ENCODE measurements around the gene SLC35A5.
"Not testable (repeated sequence)": the region's sequence is repeated elsewhere in the genome, so short reads cannot be mapped to it uniquely, and the experiment has no call there.

The SLC35A5 gene, protein sequence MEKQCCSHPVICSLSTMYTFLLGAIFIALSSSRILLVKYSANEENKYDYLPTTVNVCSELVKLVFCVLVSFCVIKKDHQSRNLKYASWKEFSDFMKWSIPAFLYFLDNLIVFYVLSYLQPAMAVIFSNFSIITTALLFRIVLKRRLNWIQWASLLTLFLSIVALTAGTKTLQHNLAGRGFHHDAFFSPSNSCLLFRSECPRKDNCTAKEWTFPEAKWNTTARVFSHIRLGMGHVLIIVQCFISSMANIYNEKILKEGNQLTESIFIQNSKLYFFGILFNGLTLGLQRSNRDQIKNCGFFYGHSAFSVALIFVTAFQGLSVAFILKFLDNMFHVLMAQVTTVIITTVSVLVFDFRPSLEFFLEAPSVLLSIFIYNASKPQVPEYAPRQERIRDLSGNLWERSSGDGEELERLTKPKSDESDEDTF

DNA sequence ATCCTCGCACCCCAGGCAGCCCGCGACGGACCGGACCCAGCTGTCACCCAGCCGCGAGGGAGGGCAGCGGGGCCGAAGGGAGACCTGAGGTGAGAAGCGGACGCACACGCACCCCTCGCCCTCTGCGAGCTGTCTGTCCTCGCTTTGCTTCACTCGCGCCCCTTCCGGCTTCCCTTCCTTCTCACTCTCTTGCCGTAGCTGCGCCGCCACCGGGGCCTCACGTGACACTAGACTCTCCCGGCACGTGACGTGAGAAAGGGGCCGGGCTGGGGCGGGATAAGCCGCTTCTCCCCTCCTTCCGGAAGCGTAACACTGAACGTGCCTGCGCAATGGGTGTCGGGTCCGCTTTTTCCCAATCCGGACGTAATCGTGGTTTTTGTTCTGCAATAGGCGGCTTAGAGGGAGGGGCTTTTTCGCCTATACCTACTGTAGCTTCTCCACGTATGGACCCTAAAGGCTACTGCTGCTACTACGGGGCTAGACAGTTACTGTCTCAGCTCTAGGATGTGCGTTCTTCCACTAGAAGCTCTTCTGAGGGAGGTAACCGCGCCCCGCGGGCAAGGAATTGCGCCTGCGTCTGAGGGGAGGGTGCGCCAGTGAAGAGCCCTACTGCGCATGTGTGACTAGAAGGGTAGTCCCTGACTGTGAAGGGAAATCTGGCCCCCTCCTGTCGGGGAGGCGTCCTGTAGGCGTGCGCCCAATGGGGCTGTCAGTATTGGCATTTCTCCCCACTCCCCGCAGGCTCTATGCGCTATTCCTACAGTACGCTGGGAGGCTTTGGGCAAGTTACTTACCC is at the start of gene SLC35A5, which contains the start of gene ATG3:
SLC35A5 (plus strand) TSS at position 312 of the 796 bp plus-strand sequence. CDS start 1,359 bp downstream, outside the sequence.
ATG3 (minus strand) TSS at position 229 of the 796 bp plus-strand sequence. CDS start 434 bp downstream, outside the sequence.
- peak; percentile 98 for DNase-seq

DNA sequence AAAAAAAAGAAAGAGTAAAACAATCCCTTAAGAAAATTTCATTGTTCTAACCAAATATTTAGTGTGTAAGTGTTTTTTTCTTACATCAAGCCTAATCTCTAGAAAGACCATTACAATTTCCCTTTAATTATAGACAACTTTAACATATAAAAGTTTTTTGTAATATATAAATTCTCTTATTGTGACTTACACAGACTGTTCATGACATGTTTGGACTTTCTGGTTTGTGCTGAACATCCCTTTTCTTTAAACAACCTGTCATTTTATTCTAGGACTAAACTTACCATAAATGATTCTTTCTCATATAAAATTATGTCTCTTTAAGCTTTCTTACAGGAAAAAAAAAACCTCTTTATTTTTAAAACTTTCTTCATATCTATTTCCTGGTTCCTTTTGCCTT is 49.5 kb upstream of the SLC35A5 start:
- DNase-seq, result no peak

GRCh38 chr3:112514527-112515128 is 47.2 kb upstream of the SLC35A5 start:
- DNase-seq, result no peak

DNA sequence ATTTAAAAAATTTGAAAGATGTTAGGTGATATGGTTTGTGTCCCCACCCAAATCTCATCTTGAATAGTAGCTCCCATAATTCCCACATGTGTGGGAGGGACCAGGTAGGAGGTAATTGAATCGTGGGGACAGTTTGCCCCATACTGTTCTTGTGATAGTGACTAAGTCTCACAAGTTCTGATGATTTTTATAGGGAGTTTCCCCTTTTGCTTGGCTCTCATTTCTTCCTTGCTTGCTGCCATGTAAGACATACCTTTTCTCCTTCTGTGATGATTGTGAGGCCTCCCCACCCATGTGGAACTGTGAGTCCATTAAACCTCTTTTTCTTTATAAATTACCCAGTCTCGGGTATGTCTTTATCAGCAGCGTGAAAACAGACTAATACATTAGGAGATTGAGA is 42.9 kb upstream of the SLC35A5 start:
- DNase-seq, result not testable (repeated sequence)

- peak; percentile 2 for DNase-seq
Measured at GRCh38 chr3:112519424-112520001, 42.3 kb upstream of the SLC35A5 start.

GRCh38 chr3:112524127-112524526 is 37.7 kb upstream of the SLC35A5 start:
- not testable (repeated sequence) for DNase-seq

DNA sequence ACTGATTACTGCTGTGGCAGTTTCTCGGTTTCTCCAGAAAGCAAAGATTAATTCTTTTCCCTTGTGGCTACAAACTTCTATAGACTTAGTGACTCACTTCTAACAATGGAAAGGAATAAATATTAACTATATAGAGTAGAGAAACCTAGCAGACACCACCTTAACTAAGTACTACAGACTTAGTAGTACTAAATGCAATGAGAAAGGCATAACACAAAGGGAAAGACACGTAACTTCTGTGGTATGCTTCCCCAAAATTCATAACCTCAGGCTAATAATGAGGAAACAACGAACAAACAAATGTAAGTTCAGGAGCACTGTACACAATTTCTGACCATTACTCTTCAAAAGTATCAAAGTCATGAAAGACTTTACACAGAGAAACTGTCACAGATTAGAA is 31.3 kb upstream of the SLC35A5 start:
- DNase-seq, result no peak

DNA sequence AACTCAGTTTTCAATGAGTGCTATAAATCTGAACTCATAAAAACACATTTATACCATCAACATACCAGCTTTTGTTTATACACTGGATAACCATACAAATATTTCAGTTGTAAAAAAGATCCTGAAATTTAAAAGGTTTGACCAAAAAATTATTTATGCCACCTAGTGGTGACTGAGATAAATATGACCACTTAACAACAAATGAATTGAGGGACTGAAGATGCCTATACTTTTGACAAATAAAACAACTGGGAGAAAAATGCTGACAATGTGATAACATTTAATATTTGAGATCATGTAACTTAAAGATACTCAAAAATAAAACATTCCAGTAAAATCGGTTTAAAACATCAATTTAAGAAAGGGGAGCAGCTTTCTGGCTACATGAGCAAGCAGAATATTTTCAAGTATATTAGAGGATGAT is 30.5 kb upstream of the SLC35A5 start:
- DNase-seq, result peak; percentile 8

DNA sequence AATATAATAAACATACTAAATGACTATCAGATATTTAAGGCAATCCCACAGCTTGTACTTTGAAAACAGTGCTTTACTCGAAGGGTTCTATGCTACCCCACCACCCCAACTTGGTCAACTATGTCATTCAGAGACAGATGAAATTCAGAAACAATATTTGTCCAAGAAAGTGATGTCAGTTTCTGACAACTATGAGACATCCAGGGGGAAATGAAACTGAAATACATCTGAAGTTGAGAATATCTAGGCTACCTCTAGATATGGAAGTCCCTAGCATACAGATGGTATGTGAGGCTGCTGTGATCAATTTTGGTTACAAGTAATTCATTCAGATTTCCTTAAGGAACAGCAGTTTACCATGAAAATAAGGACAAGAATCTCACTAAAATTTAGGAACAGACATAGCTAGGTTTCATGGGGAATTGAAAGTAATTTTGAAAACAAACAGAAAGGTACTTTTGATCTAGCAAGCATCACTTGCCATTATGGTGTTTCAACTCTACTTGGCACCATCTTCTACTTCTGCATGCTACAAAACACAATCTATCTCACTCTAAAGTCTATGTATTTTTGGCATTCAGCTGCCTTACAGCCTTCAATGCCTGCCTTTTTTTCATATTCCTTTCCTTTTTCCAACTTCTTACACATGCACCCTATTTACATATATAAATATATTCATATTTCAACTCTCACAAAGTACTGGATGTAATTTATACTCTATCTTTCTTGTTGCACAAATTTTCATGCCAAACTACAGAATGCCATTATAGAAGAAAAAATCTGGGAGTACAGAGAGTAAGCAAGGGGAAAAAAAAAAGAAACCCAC is 21.8 kb upstream of the SLC35A5 start:
- DNase-seq, result no peak

DNA sequence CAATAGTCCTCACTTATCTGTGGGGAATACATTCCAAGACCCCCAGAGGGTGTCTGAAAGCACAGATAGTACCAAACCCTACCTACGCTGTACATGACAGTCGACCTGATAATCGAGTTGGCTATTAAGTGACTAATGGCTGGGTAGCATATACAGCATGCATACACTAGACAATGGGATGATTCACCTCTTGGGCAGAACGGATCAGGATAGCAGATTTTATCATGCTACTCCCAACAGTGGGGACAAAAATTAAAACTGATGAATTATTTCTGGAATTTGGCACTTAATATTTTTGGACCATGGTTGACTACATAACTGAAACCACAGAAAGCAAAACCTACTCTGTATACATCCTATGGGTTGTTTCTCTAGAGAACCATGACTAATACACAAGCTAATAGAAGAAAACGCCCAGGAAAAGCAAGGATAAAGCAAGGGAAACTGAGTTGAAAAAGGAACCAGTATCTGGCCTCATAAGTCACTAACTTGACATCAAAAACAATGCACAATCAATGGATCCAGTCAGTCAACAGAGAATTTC is 15.6 kb upstream of the SLC35A5 start:
- DNase-seq, result no peak

DNA sequence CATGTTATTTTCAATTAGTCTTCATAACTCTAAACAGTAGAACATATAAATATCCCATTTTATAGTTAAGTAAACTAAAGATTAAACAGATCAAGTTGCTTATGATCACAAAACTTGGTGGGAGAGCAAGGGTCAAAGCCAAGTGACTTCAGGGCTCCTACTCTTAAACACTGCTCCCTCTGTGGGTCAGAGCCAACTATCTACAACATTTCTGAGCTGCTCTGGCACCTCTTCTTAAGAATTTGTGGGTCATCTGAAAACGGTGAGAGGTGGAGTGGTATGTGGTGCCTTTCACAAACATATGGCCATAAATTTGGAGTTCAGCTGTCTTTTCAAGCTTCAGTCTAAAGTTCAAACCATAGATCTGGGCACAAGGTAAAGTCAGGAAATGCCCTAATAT is 11.0 kb upstream of the SLC35A5 start:
- DNase-seq, result no peak

- DNase-seq, result no peak
Measured at GRCh38 chr3:112555535-112556170, 6.2 kb upstream of the SLC35A5 start.

- DNase-seq, result no peak
Measured at GRCh38 chr3:112557976-112558375, 3.9 kb upstream of the SLC35A5 start.

DNA sequence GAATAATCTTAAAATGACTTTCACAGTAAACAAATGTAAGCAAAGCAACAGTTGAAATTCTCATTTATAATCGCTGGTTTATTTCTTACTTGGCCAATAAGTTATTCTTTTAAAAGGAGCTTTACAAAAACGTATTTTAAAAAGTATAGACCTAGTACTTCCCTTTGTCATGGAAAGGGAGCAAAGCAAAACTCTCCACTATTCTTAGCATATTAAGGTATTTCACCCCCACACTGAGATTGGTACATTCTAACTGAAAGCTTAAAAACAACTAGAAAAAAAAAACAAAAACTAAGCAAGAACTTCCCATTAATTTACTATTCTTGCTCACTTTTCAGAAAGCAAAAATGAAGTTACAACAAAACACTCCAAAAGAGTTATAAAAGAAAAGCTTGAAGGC is 1.5 kb upstream of the SLC35A5 start:
- DNase-seq, result no peak

DNA sequence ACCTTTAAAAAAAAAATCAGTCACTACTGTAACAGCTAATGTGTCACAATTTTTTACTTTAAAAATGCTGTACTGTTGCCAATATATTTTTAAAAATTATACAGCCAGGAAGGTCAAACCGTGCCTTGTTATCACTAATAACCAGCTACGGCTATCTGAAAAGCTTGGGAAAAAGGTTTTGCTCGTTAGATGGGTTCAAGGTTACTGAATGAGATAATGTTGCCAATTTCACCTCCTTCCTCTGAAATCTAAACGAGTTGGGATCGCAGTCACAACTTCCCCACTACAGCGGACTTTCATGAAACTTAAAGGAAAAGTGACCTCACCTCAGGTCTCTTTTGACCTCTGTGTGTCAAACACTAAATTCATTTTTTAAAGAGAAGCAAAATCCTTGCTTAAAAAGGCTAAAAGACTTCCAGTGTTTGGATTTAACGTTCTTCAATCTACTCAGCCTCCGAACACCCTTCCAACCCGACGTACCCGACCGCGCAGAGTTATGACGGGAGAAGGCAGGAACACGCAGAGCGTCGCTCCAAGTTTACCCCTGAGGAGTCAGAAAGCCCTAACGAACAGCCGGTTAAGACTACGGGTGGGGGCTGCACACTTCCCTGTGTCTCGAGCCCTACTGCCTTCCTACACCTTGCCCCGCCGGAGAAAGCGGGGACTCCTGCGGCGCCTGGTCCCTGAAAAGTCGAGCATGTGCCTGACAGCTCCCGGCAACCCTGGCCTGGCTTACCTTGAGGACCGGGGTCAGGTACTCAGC is 943 bp upstream of the SLC35A5 start:
- peak; percentile 66 for DNase-seq

GRCh38 chr3:112561484-112561733 is 436 bp upstream of the SLC35A5 start:
- no peak for DNase-seq

GRCh38 chr3:112564247-112564939 is 2.5 kb downstream of the SLC35A5 start:
- not testable (repeated sequence) for DNase-seq

GRCh38 chr3:112564940-112565305 is 3.1 kb downstream of the SLC35A5 start:
- DNase-seq, result no peak

DNA sequence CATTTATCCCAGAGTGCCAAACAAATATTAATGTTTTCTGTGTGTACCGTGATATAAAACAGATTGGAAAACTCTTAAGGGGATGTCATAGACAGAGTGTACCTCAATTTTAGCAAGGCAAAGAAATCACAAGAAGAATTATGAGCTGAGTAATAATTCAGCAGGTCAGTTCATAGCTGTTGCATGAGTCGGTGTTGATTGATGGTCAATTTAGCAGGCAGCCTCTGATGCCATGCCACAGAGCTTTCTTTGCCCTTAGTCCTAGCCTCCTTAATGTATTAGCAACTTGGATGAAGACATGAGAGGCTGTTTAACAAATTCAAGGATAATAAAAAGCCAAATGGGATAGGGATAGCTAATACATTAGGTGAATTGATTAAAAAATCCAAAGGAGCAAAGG is 6.8 kb downstream of the SLC35A5 start:
- no peak for DNase-seq

DNA sequence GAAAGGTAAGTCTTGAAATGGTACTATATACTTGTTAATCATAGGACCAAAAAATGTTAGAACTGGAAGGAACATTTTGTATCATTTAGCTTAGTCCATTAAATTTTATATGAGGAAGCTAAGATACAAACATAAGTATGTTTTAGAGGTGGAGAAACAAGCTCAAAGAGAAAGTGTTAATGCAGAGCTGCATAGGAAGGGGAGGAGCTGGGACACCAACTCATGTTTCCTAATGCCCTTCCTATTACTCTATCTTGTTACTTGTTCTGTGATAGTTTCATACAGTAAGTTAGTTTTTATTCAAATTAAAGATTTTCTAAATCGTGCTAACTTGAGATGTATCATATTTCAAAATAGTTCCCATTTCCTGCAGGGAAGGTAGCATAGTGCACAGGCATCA is 7.4 kb downstream of the SLC35A5 start:
- DNase-seq, result no peak

Data from NCI-H2227 treated with DMSO at 0.1 percent for 48 hours (cell line).